GM12872 (cell line): ENCODE measurements around the gene TGIF2.

ENCODE experiments used
- TF ChIP-seq, protein P1 (sequence below): IDR thresholded peaks from 3 replicates; pipeline ENCODE4 v1.5.1; 2011; ENCODE audit warnings: low read depth, mild to moderate bottlenecking, low read length, moderate library complexity; ENCODE audit not compliant: insufficient read depth

TGIF2 gene

GRCh38 chr20:36633285-36633772 is 59.9 kb downstream of the TGIF2 start:
- TF ChIP-seq, protein P1, sequence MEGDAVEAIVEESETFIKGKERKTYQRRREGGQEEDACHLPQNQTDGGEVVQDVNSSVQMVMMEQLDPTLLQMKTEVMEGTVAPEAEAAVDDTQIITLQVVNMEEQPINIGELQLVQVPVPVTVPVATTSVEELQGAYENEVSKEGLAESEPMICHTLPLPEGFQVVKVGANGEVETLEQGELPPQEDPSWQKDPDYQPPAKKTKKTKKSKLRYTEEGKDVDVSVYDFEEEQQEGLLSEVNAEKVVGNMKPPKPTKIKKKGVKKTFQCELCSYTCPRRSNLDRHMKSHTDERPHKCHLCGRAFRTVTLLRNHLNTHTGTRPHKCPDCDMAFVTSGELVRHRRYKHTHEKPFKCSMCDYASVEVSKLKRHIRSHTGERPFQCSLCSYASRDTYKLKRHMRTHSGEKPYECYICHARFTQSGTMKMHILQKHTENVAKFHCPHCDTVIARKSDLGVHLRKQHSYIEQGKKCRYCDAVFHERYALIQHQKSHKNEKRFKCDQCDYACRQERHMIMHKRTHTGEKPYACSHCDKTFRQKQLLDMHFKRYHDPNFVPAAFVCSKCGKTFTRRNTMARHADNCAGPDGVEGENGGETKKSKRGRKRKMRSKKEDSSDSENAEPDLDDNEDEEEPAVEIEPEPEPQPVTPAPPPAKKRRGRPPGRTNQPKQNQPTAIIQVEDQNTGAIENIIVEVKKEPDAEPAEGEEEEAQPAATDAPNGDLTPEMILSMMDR: no peak

DNA sequence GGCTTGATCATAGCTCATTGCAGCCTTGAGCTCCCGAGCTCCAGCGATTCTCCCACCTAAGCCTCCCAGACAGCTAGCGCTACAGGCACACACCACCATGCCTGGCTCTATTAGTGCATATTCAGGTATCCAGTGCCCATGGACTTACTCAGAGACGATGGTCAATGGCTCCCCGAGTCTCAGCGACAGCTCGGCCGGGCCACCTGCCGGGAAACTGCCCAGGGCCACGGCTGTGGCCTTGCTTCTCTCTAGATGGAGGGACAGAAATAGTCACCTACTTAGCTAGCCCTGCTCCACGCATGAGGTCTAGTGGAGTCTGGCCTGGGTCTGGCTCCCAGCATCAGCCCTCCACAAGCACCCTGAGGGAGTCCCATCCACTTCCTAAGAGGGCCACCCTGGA is 60.9 kb downstream of the TGIF2 start:
- TF ChIP-seq, protein P1: no peak

DNA sequence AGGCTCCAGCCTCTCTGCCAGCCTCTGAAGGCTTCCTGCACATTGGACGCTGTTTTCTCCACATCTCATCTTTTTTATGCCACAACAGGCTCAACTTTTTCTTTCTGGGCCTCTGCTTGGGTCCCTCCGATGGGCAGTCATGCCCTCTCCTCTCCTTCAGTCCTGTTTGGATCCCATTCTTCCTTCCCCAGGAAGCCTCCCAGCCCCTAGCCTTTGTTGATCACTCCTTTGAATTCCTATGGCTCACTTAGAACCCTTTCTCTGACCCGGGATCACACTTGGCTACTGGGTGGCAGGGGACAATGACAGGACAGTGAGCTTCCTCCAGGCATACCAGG is 68.1 kb downstream of the TGIF2 start:
- TF ChIP-seq, protein P1: no peak

- TF ChIP-seq, protein P1: no peak
These were observed 68.7 kb downstream of the TGIF2 start for GRCh38 chr20:36642136-36642535.
